H1 (cell line): ENCODE measurements around the gene SPATS2L. TPM values are rescaled to one million over a fixed set of nuclear protein-coding genes. Genes with fewer than 3 reads are reported as not detected.

Experiments used
- CTCF ChIA-PET: fragments of 300-600 bp; sonication (Branson Sonifier 250); formaldehyde crosslinking; loops from one replicate; lab custom pipeline; 2021; ENCODE audit not compliant: partially characterized antibody; lab: Charles Lee
- POLR2A ChIA-PET: fragments of 300-600 bp; sonication (Branson Sonifier 250); formaldehyde crosslinking; loops from one replicate; lab custom pipeline; 2021; ENCODE audit warnings: inconsistent platforms; ENCODE audit not compliant: partially characterized antibody; lab: Charles Lee
- DNase-seq, 2 experiments: peaks; one replicate each; pipeline versions ENCODE4 v3.0.0 to v3.0.0-alpha.2; 2010 to 2022; ENCODE audit warnings: low spot score in 2 of 2, low read depth in 1 of 2, mixed read lengths in 1 of 2
- FAIRE-seq: peaks from 2 replicates; lab custom pipeline; 2011; peaks lifted over from hg19 to GRCh38; lab: Jason Lieb, UNC
- H2AFZ ChIP-seq: 2 replicates; pipeline ENCODE4 v1.8.1; 2012; ENCODE audit warnings: low read length, inconsistent platforms
- H2AK5ac ChIP-seq: 2 replicates; pipeline ENCODE4 v1.6.1; 2013; ENCODE audit warnings: low read depth, low read length
- H2BK120ac ChIP-seq: replicated peaks from 2 replicates; pipeline ENCODE3; 2013; ENCODE audit warnings: low read depth, low read length, inconsistent platforms
- H2BK12ac ChIP-seq: 2 replicates; pipeline ENCODE4 v1.6.1; 2013; ENCODE audit warnings: low read depth, low read length
- H2BK15ac ChIP-seq: 2 replicates; pipeline ENCODE4 v1.6.1; 2013; ENCODE audit warnings: low read length
- H2BK20ac ChIP-seq: 2 replicates; pipeline ENCODE4 v1.6.1; 2013; ENCODE audit warnings: low read length
- H2BK5ac ChIP-seq: 2 replicates; pipeline ENCODE4 v1.6.1; 2013; ENCODE audit warnings: low read depth, low read length
- H3K14ac ChIP-seq: 2 replicates; pipeline ENCODE4 v1.6.1; 2013; ENCODE audit warnings: inconsistent platforms; ENCODE audit not compliant: insufficient read length
- H3K18ac ChIP-seq: 2 replicates; pipeline ENCODE4 v1.6.1; 2013; ENCODE audit warnings: low read length; ENCODE audit errors: extremely low read depth
- H3K23ac ChIP-seq: 2 replicates; pipeline ENCODE4 v1.6.1; 2013; ENCODE audit warnings: inconsistent platforms; ENCODE audit not compliant: insufficient read length
- H3K23me2 ChIP-seq: 2 replicates; pipeline ENCODE4 v1.6.1; 2013; ENCODE audit warnings: low read depth, low read length
- H3K27ac ChIP-seq: 2 replicates; pipeline ENCODE4 v1.6.1; 2011; ENCODE audit warnings: low read depth, low read length, inconsistent platforms
- H3K27me3 ChIP-seq, 4 experiments: replicated peaks in 1 of 4; 1 replicate in 1 of 4; 2 replicates in 3 of 4; pipeline versions ENCODE4 v1.6.1 to v1.8.1; 2011 to 2013; ENCODE audit warnings: low read length in 3 of 4, mild to moderate bottlenecking in 3 of 4, inconsistent platforms in 2 of 4, mixed read lengths in 2 of 4, moderate library complexity in 1 of 4; ENCODE audit not compliant: control insufficient read depth in 3 of 4, insufficient read depth in 3 of 4; ENCODE audit errors: extremely low read depth in 1 of 4
- H3K36me3 ChIP-seq, 4 experiments: 2 replicates each; pipeline versions ENCODE4 v1.6.1 to v1.8.1; 2011 to 2013; ENCODE audit warnings: mild to moderate bottlenecking in 4 of 4, low read length in 3 of 4, moderate library complexity in 2 of 4, control low read depth in 1 of 4, inconsistent platforms in 1 of 4; ENCODE audit not compliant: insufficient read depth in 4 of 4, control insufficient read depth in 2 of 4
- H3K4ac ChIP-seq: replicated peaks from 2 replicates; pipeline ENCODE3; 2013; ENCODE audit warnings: low read length, low read depth, mixed read lengths, inconsistent platforms; ENCODE audit not compliant: insufficient read length
- H3K4me1 ChIP-seq, 4 experiments: replicated peaks in 1 of 4; 1 replicate in 1 of 4; 2 replicates in 3 of 4; pipeline versions ENCODE4 v1.6.1 to v1.8.1; 2011 to 2013; ENCODE audit warnings: low read length in 3 of 4, inconsistent platforms in 2 of 4, mixed read lengths in 1 of 4; ENCODE audit not compliant: insufficient read depth in 4 of 4, control insufficient read depth in 3 of 4
- H3K4me2 ChIP-seq, 2 experiments: 2 replicates each; pipeline versions ENCODE4 v1.6.1 to v1.8.1; 2011 to 2013; ENCODE audit warnings: low read depth in 2 of 2, low read length in 2 of 2, control low read depth in 1 of 2, inconsistent platforms in 1 of 2, mild to moderate bottlenecking in 1 of 2; ENCODE audit not compliant: insufficient read depth in 1 of 2
- H3K4me3 ChIP-seq, 4 experiments: fragments of 200-600, 300-600 bp in 1 of 4; sonication (generic), shearing (Covaris generic), sonication (Bioruptor Twin) in 1 of 4; 2 replicates each; pipeline versions ENCODE4 v1.5.1 to v1.8.1; 2011 to 2016; ENCODE audit warnings: low read length in 4 of 4, low read depth in 3 of 4, control low read depth in 2 of 4, inconsistent platforms in 2 of 4, mild to moderate bottlenecking in 2 of 4, mixed read lengths in 1 of 4, moderate library complexity in 1 of 4; ENCODE audit not compliant: insufficient read depth in 2 of 4; ENCODE audit errors: extremely low read depth in 1 of 4
- H3K56ac ChIP-seq: replicated peaks from 2 replicates; pipeline ENCODE3; 2013; ENCODE audit warnings: low read depth, mild to moderate bottlenecking, mixed read lengths, low read length, inconsistent platforms; ENCODE audit not compliant: insufficient read length
- H3K79me1 ChIP-seq: 2 replicates; pipeline ENCODE4 v1.6.1; 2013; ENCODE audit warnings: low read depth, low read length, control low read depth
- H3K79me2 ChIP-seq, 2 experiments: 2 replicates each; pipeline versions ENCODE4 v1.6.1 to v1.8.1; 2012 to 2013; ENCODE audit warnings: low read length in 2 of 2, mild to moderate bottlenecking in 2 of 2, inconsistent platforms in 1 of 2; ENCODE audit not compliant: insufficient read depth in 2 of 2, control insufficient read depth in 1 of 2
- H3K9ac ChIP-seq, 4 experiments: replicated peaks in 1 of 4; 1 replicate in 1 of 4; 2 replicates in 3 of 4; pipeline versions ENCODE4 v1.6.1 to v1.8.1; 2011 to 2013; ENCODE audit warnings: low read depth in 3 of 4, low read length in 3 of 4, control low read depth in 2 of 4, mild to moderate bottlenecking in 2 of 4, moderate library complexity in 2 of 4, inconsistent platforms in 1 of 4; ENCODE audit errors: extremely low read depth in 1 of 4
- H3K9me3 ChIP-seq, 2 experiments: 2 replicates each; pipeline versions ENCODE4 v1.6.1 to v1.8.1; 2012 to 2013; ENCODE audit warnings: mild to moderate bottlenecking in 2 of 2, moderate library complexity in 2 of 2, control low read depth in 1 of 2, inconsistent platforms in 1 of 2, low read depth in 1 of 2, low read length in 1 of 2, mixed read lengths in 1 of 2; ENCODE audit not compliant: insufficient read depth in 2 of 2
- H4K20me1 ChIP-seq, 2 experiments: replicated peaks in 1 of 2; 2 replicates each; pipeline versions ENCODE3 to v1.8.1; 2011 to 2013; ENCODE audit warnings: inconsistent platforms in 2 of 2, low read length in 2 of 2, mild to moderate bottlenecking in 1 of 2; ENCODE audit not compliant: insufficient read depth in 2 of 2, control insufficient read depth in 1 of 2
- H4K5ac ChIP-seq: 2 replicates; pipeline ENCODE4 v1.6.1; 2013; ENCODE audit warnings: low read length, low read depth, mixed read lengths, inconsistent platforms; ENCODE audit not compliant: insufficient read length
- H4K8ac ChIP-seq: 2 replicates; pipeline ENCODE4 v1.8.0; 2013; ENCODE audit warnings: mild to moderate bottlenecking, moderate library complexity, low read length, inconsistent platforms; ENCODE audit not compliant: insufficient read depth; ENCODE audit errors: extremely low read depth
- H4K91ac ChIP-seq: replicated peaks from 2 replicates; pipeline ENCODE3; 2013; ENCODE audit warnings: low read length, mixed read lengths, inconsistent platforms; ENCODE audit not compliant: insufficient read length
- CBX5 ChIP-seq: fragments of 300-800, 300-1000 bp; sonication (generic); IDR thresholded peaks from 2 replicates; pipeline ENCODE4 v1.7.1; 2016; ENCODE audit warnings: antibody characterized with exemption, low read length, low read depth
- RNF2 ChIP-seq: fragments of 200-900, 300-1000 bp; sonication (generic); IDR thresholded peaks from 2 replicates; pipeline ENCODE4 v1.7.1; 2016; ENCODE audit warnings: borderline replicate concordance, low read depth, mild to moderate bottlenecking, antibody characterized with exemption, low read length; ENCODE audit not compliant: poor library complexity, severe bottlenecking; ENCODE audit errors: missing control alignments
- WGBS, 2 experiments: shearing (Covaris generic) in 1 of 2; methylation state at CpG; one replicate each; pipeline versions ENCODE4 v1.1.6 to v1.1.7; 2013 to 2015; ENCODE audit warnings: low lambda C conversion rate in 2 of 2, mixed read lengths in 2 of 2, inconsistent platforms in 1 of 2, low coverage in 1 of 2, missing lambda C conversion rate in 1 of 2; ENCODE audit not compliant: insufficient replicate concordance in 2 of 2, insufficient coverage in 1 of 2, insufficient read length in 1 of 2; ENCODE audit errors: extremely low coverage in 1 of 2, missing lambda C conversion rate in 1 of 2; 5-methylcytosine and 5-hydroxymethylcytosine counted together
- polyA plus RNA-seq, 7 experiments: library from polyadenylated mRNA; depleted of rRNA in 3 of 7; stranded (reverse) in 5 of 7; unstranded in 2 of 7; fragments of >200 nt in 5 of 7; fragments of 200-250 nt in 2 of 7; gene quantifications; 1 replicate in 5 of 7; 2 replicates in 1 of 7; 4 replicates in 1 of 7; pipeline versions ENCODE4 v1.2.1 to v1.2.3, GENCODE V29; 2011 to 2013; ENCODE audit warnings: missing spikeins in 2 of 7, mixed read lengths in 2 of 7
- total RNA-seq: library from RNA; stranded (reverse); fragmentation: NEBNext Ultra II Directional; extraction: Animal tissue kit (Norgen Biotek cat#: 25700); gene quantifications from 2 replicates; pipeline ENCODE4 v1.2.1, GENCODE V29; 2021
- TF ChIP-seq, protein P1 (sequence below): IDR thresholded peaks from 2 replicates; pipeline ENCODE4 v1.6.1; 2012; ENCODE audit warnings: inconsistent platforms

The SPATS2L gene
- total and polyA plus RNA-seq, 2 of the 8 experiments (the other 6 are each of a cell fraction or from before 2014, with no cell fraction given): 67.3 to 189 TPM

DNA sequence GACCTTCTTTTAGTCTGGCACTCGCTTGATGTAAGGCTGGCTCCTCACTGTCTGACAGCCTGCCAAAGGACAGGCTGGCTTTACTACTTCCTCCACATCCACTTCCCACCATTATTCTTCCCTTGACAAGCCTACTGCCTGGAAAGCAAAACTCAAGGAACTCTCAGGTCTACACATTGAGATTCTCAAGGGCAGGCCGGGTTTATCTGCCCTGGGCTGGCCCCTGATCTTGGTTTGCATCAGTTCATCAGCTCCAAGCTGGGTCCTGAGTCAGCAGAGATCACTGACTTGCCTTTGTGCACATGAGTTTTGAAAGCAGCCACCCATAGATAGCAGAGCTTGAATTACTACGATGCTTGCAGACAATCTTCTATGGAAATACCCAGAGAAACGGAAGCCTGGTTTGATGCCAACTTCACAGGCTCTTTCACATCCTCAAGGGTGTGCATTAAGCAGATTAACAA, 149.5 kb downstream of the SPATS2L start:
- CTCF ChIA-PET: interaction anchor here (1.5 kb wide), 1 partner anchor 14 kb away, joined by 5 read pairs; no protein-coding TSS in a partner anchor
- no peak overlapping the region for H3K56ac ChIP-seq
- no peak overlapping the region for H3K9ac ChIP-seq
- no peak for DNase-seq
- no peaks in the 10 kb centered on the region for H3K79me2 ChIP-seq
- no peak overlapping the region for H4K5ac ChIP-seq
- no peak overlapping the region for H4K8ac ChIP-seq
- H3K9me3 ChIP-seq: no peaks in the 10 kb centered on the region
- 91% methylated on average over 4 of the region's 4 CpGs; no CpG with 5 or more reads in 1 of the 2 experiments for WGBS, 2 experiments
- H3K14ac ChIP-seq: no peak overlapping the region
- H3K4me1 ChIP-seq: peaks cover 0 to 4% (median 1%) of the 10 kb centered on the region in 4 experiments; a peak in 3 of 7 replicates
- H2BK20ac ChIP-seq: no peak overlapping the region
- no peak overlapping the region for H2BK120ac ChIP-seq
- no peaks in the 10 kb centered on the region for H3K79me1 ChIP-seq
- no peak overlapping the region for H3K4me2 ChIP-seq
- peaks cover 0 to 32% (median 17%) of the 10 kb centered on the region in 4 experiments; a peak in 6 of 8 replicates for H3K36me3 ChIP-seq
- POLR2A ChIA-PET: no interaction called here
- H3K23ac ChIP-seq: no peak overlapping the region
- H3K18ac ChIP-seq: no peak overlapping the region
- no peak overlapping the region for H3K4ac ChIP-seq
- no peaks in the 10 kb centered on the region for H3K27me3 ChIP-seq
- no peak overlapping the region for H2BK15ac ChIP-seq
- FAIRE-seq: no peak
- no peaks in the 10 kb centered on the region for H3K23me2 ChIP-seq
- no peak overlapping the region for H3K27ac ChIP-seq
- H3K4me3 ChIP-seq: no peak overlapping the region
- H2AFZ ChIP-seq: no peak overlapping the region
- H2BK5ac ChIP-seq: no peak overlapping the region
- no peak overlapping the region for H2BK12ac ChIP-seq
- H2AK5ac ChIP-seq: no peak overlapping the region
- no peak overlapping the region for H4K91ac ChIP-seq
- H4K20me1 ChIP-seq: peaks cover 0 to 2% of the 10 kb centered on the region in 2 experiments
- TF ChIP-seq RNF2 (no peak), CBX5 (no peak)
- TF ChIP-seq, protein P1, sequence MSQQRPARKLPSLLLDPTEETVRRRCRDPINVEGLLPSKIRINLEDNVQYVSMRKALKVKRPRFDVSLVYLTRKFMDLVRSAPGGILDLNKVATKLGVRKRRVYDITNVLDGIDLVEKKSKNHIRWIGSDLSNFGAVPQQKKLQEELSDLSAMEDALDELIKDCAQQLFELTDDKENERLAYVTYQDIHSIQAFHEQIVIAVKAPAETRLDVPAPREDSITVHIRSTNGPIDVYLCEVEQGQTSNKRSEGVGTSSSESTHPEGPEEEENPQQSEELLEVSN: no peak
